ENCODE results near the gene KAT7.

DNA sequence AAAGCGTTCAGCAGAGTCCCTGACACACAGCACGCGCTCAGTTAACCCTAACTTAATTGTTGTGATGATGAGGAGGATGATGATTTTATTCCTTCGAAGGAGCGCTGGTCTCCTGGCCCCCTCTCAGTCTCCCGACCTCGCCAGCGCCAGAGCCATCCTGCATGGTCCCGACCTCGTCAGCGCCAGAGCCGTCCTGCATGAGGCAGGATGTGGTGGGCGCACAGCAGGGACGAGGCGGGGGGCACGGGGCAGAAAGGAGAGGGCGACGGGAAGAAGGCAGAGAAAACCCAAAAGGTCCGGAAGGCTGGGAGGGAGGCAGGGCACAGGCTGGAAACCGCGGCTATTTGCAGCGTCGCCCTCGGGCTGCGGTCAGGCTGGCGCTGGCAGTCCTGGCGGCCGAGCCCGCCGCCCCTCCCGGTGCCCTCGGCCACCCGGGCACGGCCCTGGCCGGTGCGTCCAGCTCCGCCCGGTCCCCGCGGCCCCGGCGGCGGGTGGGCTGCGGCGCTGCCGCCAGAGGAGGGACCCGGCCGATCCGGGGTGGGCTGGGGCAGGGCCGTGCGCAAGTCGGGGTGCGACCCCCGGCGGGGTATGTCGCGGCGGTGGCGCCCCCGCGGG, 62.4 kb downstream of the KAT7 start:
- TF ChIP-seq POLR2A (IDR thresholded peaks at IDR 0.05) (no peak), EP300 (IDR thresholded peaks at IDR 0.05) (no peak)
- TF ChIP-seq, protein P1, sequence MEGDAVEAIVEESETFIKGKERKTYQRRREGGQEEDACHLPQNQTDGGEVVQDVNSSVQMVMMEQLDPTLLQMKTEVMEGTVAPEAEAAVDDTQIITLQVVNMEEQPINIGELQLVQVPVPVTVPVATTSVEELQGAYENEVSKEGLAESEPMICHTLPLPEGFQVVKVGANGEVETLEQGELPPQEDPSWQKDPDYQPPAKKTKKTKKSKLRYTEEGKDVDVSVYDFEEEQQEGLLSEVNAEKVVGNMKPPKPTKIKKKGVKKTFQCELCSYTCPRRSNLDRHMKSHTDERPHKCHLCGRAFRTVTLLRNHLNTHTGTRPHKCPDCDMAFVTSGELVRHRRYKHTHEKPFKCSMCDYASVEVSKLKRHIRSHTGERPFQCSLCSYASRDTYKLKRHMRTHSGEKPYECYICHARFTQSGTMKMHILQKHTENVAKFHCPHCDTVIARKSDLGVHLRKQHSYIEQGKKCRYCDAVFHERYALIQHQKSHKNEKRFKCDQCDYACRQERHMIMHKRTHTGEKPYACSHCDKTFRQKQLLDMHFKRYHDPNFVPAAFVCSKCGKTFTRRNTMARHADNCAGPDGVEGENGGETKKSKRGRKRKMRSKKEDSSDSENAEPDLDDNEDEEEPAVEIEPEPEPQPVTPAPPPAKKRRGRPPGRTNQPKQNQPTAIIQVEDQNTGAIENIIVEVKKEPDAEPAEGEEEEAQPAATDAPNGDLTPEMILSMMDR (IDR thresholded peaks at IDR 0.05), result no peak

All from ovary (tissue), 3 donors.